ENCODE results near the gene CXorf65.

Gene CXorf65

DNA sequence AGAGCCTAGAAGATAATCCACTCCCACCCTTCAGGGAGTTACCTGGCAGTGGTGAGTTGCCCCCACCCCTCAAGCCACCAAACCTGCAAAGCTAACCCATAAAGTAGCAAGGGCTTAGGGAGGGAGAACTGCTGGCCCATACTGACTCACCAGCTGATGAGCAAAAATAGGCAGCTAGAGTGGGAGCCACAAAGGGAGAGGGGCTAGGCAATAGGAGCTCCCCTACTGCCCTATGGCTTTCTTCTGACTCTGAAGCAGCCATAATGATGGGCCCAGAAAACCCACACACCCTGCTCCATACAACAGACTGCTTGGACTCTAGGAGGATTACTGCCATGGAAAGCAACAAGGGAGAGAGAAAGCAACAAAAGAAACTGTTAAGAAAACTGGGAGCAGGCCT is 46.4 kb downstream of the CXorf65 start:
- DNase-seq (ENCODE audit: low spot score): no peak

DNA sequence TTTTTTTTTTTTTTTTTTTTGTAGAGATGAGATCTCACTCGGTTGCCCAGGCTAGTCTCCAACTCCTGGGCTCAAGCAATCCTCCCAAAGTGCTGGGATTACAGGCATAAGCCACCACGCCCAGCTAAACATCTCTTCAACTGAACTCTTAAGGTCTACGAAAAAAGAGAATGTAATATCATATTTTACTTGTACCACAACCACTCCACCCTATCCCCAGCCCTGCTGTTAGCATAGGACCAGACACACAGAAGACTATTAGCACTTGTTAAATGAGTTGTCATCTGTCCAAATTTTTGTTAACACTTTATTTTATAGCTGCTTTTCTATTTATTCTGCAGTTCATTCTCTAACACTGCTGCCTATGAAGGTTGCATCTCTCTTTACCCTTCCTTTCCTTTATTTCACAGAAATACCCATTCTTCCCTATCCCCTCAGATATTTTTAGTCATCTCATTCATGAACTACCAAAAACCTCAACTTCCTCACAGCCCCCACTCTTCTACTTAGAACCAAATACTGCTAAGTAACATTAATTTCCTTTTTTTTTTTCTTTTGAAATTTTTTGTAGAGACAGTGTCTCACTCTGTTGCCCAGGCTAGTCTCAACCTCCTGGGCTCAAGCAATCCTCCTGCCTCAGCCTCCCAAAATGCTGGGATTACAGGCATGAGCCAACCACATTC is 48.6 kb downstream of the CXorf65 start:
- DNase-seq (ENCODE audit: low spot score): no peak

DNA sequence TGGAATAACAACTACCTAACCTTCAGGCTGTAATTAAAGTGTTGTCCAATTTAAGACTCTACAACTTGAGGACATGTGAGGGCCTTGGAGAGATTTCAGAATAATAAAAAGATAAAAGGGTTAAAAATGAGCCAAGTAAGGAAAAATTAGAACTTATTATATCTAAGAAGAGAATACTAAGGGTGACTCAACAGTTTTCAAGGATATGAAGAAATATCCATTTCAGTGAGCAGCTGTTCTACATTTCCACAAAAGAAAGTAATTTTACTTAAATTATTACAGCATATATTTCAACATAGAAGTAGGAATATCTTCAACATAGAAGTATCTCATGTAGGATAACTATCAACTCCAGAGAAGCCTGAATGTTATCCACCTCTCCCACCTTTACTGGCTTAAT is 49.7 kb downstream of the CXorf65 start:
- DNase-seq (ENCODE audit: low spot score): no peak

All from hematopoietic multipotent progenitor cell treated with erythropoietin and hydrocortisone succinate and interleukin-3 and kit ligand, for 15 days (in vitro differentiated cells).